ENCODE data around the gene CDKL1. TPM values are rescaled to one million over a fixed set of nuclear protein-coding genes. Genes with fewer than 3 reads are reported as not detected.

Gene CDKL1
- total RNA-seq, 1 donor from 2014 or later: 2.4 TPM

- TF ChIP-seq CTCF (IDR thresholded peaks at IDR 0.05; ENCODE audit: insufficient read depth, low read length, poor library complexity, severe bottlenecking): no peak
- Histone ChIP-seq H3K4me3 (ENCODE audit: low read depth, low read length) (no peak overlapping the region), H3K27me3 (ENCODE audit: control insufficient read depth, insufficient read depth, low read length) (no peaks in the 10 kb centered on the region), H3K36me3 (ENCODE audit: control insufficient read depth, insufficient read depth, low read length) (no peaks in the 10 kb centered on the region)
- no peak for DNase-seq (ENCODE audit: low read depth)
Observed at GRCh38 chr14:50353126-50353525, 43.6 kb downstream of the CDKL1 start.

- Histone ChIP-seq H3K4me3 (ENCODE audit: low read depth, low read length) (no peak overlapping the region), H3K27me3 (ENCODE audit: control insufficient read depth, insufficient read depth, low read length) (no peaks in the 10 kb centered on the region), H3K36me3 (ENCODE audit: control insufficient read depth, insufficient read depth, low read length) (no peaks in the 10 kb centered on the region)
- DNase-seq (ENCODE audit: low read depth): no peak
- TF ChIP-seq CTCF (IDR thresholded peaks at IDR 0.05; ENCODE audit: insufficient read depth, low read length, poor library complexity, severe bottlenecking): no peak
Observed at GRCh38 chr14:50352584-50352983, 44.1 kb downstream of the CDKL1 start.

- no peak overlapping the region for H3K4me3 ChIP-seq (ENCODE audit: low read depth, low read length)
- DNase-seq (ENCODE audit: low read depth): no peak
- H3K27me3 ChIP-seq (ENCODE audit: control insufficient read depth, insufficient read depth, low read length): no peaks in the 10 kb centered on the region
- TF ChIP-seq CTCF (IDR thresholded peaks at IDR 0.05; ENCODE audit: insufficient read depth, low read length, poor library complexity, severe bottlenecking): no peak
- no peaks in the 10 kb centered on the region for H3K36me3 ChIP-seq (ENCODE audit: control insufficient read depth, insufficient read depth, low read length)
Observed at GRCh38 chr14:50350975-50351374, 45.7 kb downstream of the CDKL1 start.

GRCh38 chr14:50348933-50349332 is 47.7 kb downstream of the CDKL1 start:
- DNase-seq (ENCODE audit: low read depth): no peak
- Histone ChIP-seq H3K4me3 (ENCODE audit: low read depth, low read length) (no peak overlapping the region), H3K36me3 (ENCODE audit: control insufficient read depth, insufficient read depth, low read length) (no peaks in the 10 kb centered on the region), H3K27me3 (ENCODE audit: control insufficient read depth, insufficient read depth, low read length) (no peaks in the 10 kb centered on the region)
- TF ChIP-seq CTCF (IDR thresholded peaks at IDR 0.05; ENCODE audit: insufficient read depth, low read length, poor library complexity, severe bottlenecking): no peak

- no peak for DNase-seq (ENCODE audit: low read depth)
- no peaks in the 10 kb centered on the region for H3K36me3 ChIP-seq (ENCODE audit: control insufficient read depth, insufficient read depth, low read length)
- H3K27me3 ChIP-seq (ENCODE audit: control insufficient read depth, insufficient read depth, low read length): no peaks in the 10 kb centered on the region
- no peak for TF ChIP-seq CTCF (IDR thresholded peaks at IDR 0.05; ENCODE audit: insufficient read depth, low read length, poor library complexity, severe bottlenecking)
- no peak overlapping the region for H3K4me3 ChIP-seq (ENCODE audit: low read depth, low read length)
Observed at GRCh38 chr14:50347521-50347920, 49.2 kb downstream of the CDKL1 start.

- DNase-seq (ENCODE audit: low read depth): no peak
- no peaks in the 10 kb centered on the region for H3K36me3 ChIP-seq (ENCODE audit: control insufficient read depth, insufficient read depth, low read length)
- TF ChIP-seq CTCF (IDR thresholded peaks at IDR 0.05; ENCODE audit: insufficient read depth, low read length, poor library complexity, severe bottlenecking): no peak
- no peak overlapping the region for H3K4me3 ChIP-seq (ENCODE audit: low read depth, low read length)
- H3K27me3 ChIP-seq (ENCODE audit: control insufficient read depth, insufficient read depth, low read length): no peaks in the 10 kb centered on the region
Observed at GRCh38 chr14:50345846-50346422, 50.7 kb downstream of the CDKL1 start.
